ENCODE results near the gene ABI3BP.
"Not testable (repeated sequence)": the region's sequence is repeated elsewhere in the genome, so short reads cannot be mapped to it uniquely, and the experiment has no call there.

Gene ABI3BP

GRCh38 chr3:100993309-100993708, at the start of gene ABI3BP:
TSS of gene ABI3BP (minus strand) at chr3:100993421. CDS start at chr3:100993384, 37 bp downstream.
- peak; percentile 90 for DNase-seq

GRCh38 chr3:101039285-101039684, 46.1 kb upstream of the ABI3BP start:
- DNase-seq, result no peak

GRCh38 chr3:101038880-101039279, 45.7 kb upstream of the ABI3BP start:
- no peak for DNase-seq

- no peak for DNase-seq
Measured at GRCh38 chr3:101038393-101038792, 45.2 kb upstream of the ABI3BP start.

- no peak for DNase-seq
Measured at GRCh38 chr3:101037613-101038012, 44.4 kb upstream of the ABI3BP start.

GRCh38 chr3:101036676-101037075, 43.5 kb upstream of the ABI3BP start:
- no peak for DNase-seq

- DNase-seq, result no peak
Measured at GRCh38 chr3:101036213-101036618, 43.0 kb upstream of the ABI3BP start.

- no peak for DNase-seq
Measured at GRCh38 chr3:101027286-101027685, 34.1 kb upstream of the ABI3BP start.

- DNase-seq, result no peak
Measured at GRCh38 chr3:101026881-101027280, 33.7 kb upstream of the ABI3BP start.

- no peak for DNase-seq
Measured at GRCh38 chr3:101026244-101026643, 33.0 kb upstream of the ABI3BP start.

GRCh38 chr3:101020351-101021015, 27.3 kb upstream of the ABI3BP start:
- no peak for DNase-seq

GRCh38 chr3:101017017-101017416, 23.8 kb upstream of the ABI3BP start:
- DNase-seq, result peak; percentile 35

GRCh38 chr3:101012312-101012711, 19.1 kb upstream of the ABI3BP start:
- not testable (repeated sequence) for DNase-seq

GRCh38 chr3:101011136-101011535, 17.9 kb upstream of the ABI3BP start:
- DNase-seq, result no peak

GRCh38 chr3:101010296-101010695, 17.1 kb upstream of the ABI3BP start:
- DNase-seq, result no peak

- DNase-seq, result no peak
Measured at GRCh38 chr3:101009386-101009785, 16.2 kb upstream of the ABI3BP start.

- DNase-seq, result no peak
Measured at GRCh38 chr3:100999160-100999559, 5.9 kb upstream of the ABI3BP start.

- DNase-seq, result peak; percentile 41
Measured at GRCh38 chr3:100994809-100995208, 1.6 kb upstream of the ABI3BP start.

- no peak for DNase-seq
Measured at GRCh38 chr3:100994187-100994586, 966 bp upstream of the ABI3BP start.

GRCh38 chr3:100992231-100993012, 799 bp downstream of the ABI3BP start:
- peak; percentile 62 for DNase-seq

GRCh38 chr3:100988080-100988479, 5.1 kb downstream of the ABI3BP start:
- no peak for DNase-seq

- DNase-seq, result no peak
Measured at GRCh38 chr3:100984308-100984707, 8.9 kb downstream of the ABI3BP start.

GRCh38 chr3:100982710-100983109, 10.5 kb downstream of the ABI3BP start:
- peak; percentile 92 for DNase-seq

- peak; percentile 63 for DNase-seq
Measured at GRCh38 chr3:100981164-100981911, 11.9 kb downstream of the ABI3BP start.
